MCF 10A (cell line): Measurements from ENCODE around the gene GUK1. TPM values are rescaled to one million over a fixed set of nuclear protein-coding genes. Genes with fewer than 3 reads are reported as not detected.
A peak's percentile ranks its signal among the peaks of the same experiment; 100 is the strongest.

Source experiments
- BruUV-seq: library from RNA; stranded (reverse); fragments of 400-500 nt; replicated peaks from 2 replicates; lab custom pipeline; 2021; lab: Mats Ljungman, UMichigan
- CTCF ChIA-PET: fragments of 300-600 bp; sonication (Branson Sonifier 250); formaldehyde crosslinking; extraction: SDS; loops from one replicate; lab custom pipeline; 2021; ENCODE audit warnings: antibody characterized with exemption, inconsistent platforms; lab: Yijun Ruan, JAX
- POLR2A ChIA-PET: fragments of 300-600, 350-650 bp; sonication (Branson Sonifier 250); formaldehyde crosslinking; extraction: SDS; loops from one replicate; lab custom pipeline; 2020; ENCODE audit warnings: antibody characterized with exemption, inconsistent platforms; lab: Yijun Ruan, JAX
- DNase-seq: peaks from one replicate; pipeline ENCODE4 v3.0.0-alpha.2; 2018; ENCODE audit not compliant: unreplicated experiment
- H3K27ac Mint-ChIP-seq: one replicate; pipeline ENCODE4 v1.8.0; 2022; ENCODE audit warnings: mild to moderate bottlenecking, low read depth, mixed read lengths; ENCODE audit not compliant: unreplicated experiment
- H3K27me3 Mint-ChIP-seq: one replicate; pipeline ENCODE4 v1.8.0; 2022; ENCODE audit warnings: mixed read lengths; ENCODE audit not compliant: insufficient read depth, unreplicated experiment
- H3K36me3 Mint-ChIP-seq: one replicate; pipeline ENCODE4 v1.8.0; 2022; ENCODE audit warnings: mild to moderate bottlenecking, moderate library complexity, mixed read lengths; ENCODE audit not compliant: insufficient read depth, unreplicated experiment
- H3K4me1 Mint-ChIP-seq: one replicate; pipeline ENCODE4 v1.8.0; 2022; ENCODE audit warnings: mixed read lengths; ENCODE audit not compliant: insufficient read depth, unreplicated experiment
- H3K4me3 Mint-ChIP-seq: one replicate; pipeline ENCODE4 v1.8.0; 2022; ENCODE audit warnings: mild to moderate bottlenecking, moderate library complexity, mixed read lengths; ENCODE audit not compliant: unreplicated experiment
- H3K9me3 Mint-ChIP-seq: one replicate; pipeline ENCODE4 v1.8.0; 2022; ENCODE audit warnings: mixed read lengths; ENCODE audit not compliant: unreplicated experiment
- intact Hi-C: fragments of 100-400 bp; cut with micrococcal nuclease; formaldehyde crosslinking; loops from 2 replicates; pipeline ENCODE4 v1.14.1; 2022
- total RNA-seq: library from RNA; stranded (reverse); gene quantifications from 2 replicates; pipeline ENCODE4 v1.2.3, GENCODE V29; 2022
- TF ChIP-seq, protein P1 (sequence below): fragments of 200-600 bp; IDR thresholded peaks from one replicate; pipeline ENCODE4 v1.8.0; 2022; ENCODE audit warnings: antibody characterized with exemption, mild to moderate bottlenecking; ENCODE audit not compliant: unreplicated experiment

GUK1 gene
- total RNA-seq, 1 experiment from 2014 or later, result 495 TPM

DNA sequence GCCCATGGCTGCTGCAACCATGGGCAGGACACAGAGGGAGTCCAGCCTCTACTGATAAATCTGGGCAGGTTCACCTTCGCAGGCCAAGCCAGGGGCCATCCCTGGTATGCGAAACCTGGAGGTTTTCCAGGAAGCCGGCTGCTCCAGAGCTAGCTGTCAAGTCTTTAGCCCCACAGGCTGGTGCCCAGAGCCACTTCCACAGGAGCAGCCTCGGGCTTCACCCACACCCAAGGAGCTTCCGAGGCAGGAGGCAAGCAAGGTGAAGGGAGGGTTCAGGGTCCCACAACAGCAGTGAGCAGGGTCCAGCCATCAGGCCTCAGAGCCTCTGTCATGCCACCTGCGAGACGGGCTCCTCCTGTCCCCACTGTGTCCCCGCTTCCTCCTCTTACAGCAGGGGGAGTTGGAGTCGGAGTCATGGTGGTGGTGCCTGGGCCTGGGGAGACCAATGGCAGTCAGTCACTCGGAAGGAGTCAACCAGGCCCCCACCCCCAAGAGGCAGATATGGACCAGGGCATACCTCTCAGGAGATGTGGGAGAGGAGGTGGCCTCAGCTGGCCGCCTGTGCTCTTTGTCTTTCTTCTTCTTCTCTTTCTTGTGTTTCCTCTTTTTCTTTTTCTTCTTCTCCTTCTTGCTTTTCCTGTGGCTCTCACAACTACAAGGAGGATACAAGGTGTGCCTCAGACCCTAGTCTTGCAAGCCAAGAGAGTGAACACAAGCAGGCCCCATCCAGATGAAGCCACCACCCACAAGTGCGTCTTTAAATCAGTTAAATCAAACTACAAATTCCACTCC, 39.1 kb upstream of the GUK1 start:
- intact Hi-C loops, result loop anchor here (10.0 kb wide), 1 partner anchor 616 kb away; no protein-coding TSS in a partner anchor
- ChIA-PET POLR2A (interaction anchor here (0.6 to 5.6 kb wide), 13 partner anchors 12 to 337 kb away, joined by 3 to 56 read pairs (median 7); partner anchors contain the start of gene ARF1), CTCF (interaction anchor here (0.7 to 4.0 kb wide), 6 partner anchors 14 to 155 kb away, joined by 3 to 26 read pairs (median 4); partner anchors contain the start of gene ARF1)
- Mint-ChIP-seq H3K4me3 (peak overlapping the region; percentile 87), H3K4me1 (peaks cover 33% of the 10 kb centered on the region), H3K9me3 (no peaks in the 10 kb centered on the region), H3K27me3 (no peaks in the 10 kb centered on the region), H3K27ac (peak overlapping the region; percentile 50), H3K36me3 (peaks cover 78% of the 10 kb centered on the region)
- DNase-seq, result peak; percentile 41
- TF ChIP-seq, protein P1, sequence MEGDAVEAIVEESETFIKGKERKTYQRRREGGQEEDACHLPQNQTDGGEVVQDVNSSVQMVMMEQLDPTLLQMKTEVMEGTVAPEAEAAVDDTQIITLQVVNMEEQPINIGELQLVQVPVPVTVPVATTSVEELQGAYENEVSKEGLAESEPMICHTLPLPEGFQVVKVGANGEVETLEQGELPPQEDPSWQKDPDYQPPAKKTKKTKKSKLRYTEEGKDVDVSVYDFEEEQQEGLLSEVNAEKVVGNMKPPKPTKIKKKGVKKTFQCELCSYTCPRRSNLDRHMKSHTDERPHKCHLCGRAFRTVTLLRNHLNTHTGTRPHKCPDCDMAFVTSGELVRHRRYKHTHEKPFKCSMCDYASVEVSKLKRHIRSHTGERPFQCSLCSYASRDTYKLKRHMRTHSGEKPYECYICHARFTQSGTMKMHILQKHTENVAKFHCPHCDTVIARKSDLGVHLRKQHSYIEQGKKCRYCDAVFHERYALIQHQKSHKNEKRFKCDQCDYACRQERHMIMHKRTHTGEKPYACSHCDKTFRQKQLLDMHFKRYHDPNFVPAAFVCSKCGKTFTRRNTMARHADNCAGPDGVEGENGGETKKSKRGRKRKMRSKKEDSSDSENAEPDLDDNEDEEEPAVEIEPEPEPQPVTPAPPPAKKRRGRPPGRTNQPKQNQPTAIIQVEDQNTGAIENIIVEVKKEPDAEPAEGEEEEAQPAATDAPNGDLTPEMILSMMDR, result no peak
- BruUV-seq, result TSS peak; percentile 75

GRCh38 chr1:228101614-228101993, 38.5 kb upstream of the GUK1 start:
- Mint-ChIP-seq H3K36me3 (peaks cover 77% of the 10 kb centered on the region), H3K4me3 (peak overlapping the region; percentile 87), H3K4me1 (peaks cover 32% of the 10 kb centered on the region), H3K27ac (peak overlapping the region; percentile 50), H3K9me3 (no peaks in the 10 kb centered on the region), H3K27me3 (no peaks in the 10 kb centered on the region)
- DNase-seq, result peak; percentile 30
- intact Hi-C loops, result loop anchor here (10.0 kb wide), 1 partner anchor 617 kb away; no protein-coding TSS in a partner anchor
- BruUV-seq, result no TSS peak
- TF ChIP-seq, protein P1, result no peak
- ChIA-PET POLR2A (interaction anchor here (0.6 to 5.6 kb wide), 10 partner anchors 13 to 357 kb away, joined by 3 to 56 read pairs (median 6); partner anchors contain the start of gene ARF1), CTCF (interaction anchor here (0.6 to 3.2 kb wide), 4 partner anchors 14 to 103 kb away, joined by 3 to 12 read pairs (median 6); partner anchors contain the start of genes ARF1 and GJC2)

GRCh38 chr1:228101994-228102790, 37.9 kb upstream of the GUK1 start:
- POLR2A ChIA-PET, result interaction anchor here (0.8 to 5.6 kb wide), 9 partner anchors 13 to 357 kb away, joined by 3 to 56 read pairs (median 7); partner anchors contain the start of gene ARF1
- DNase-seq, result peak; percentile 67
- BruUV-seq, result no TSS peak
- Mint-ChIP-seq H3K4me1 (peaks cover 26% of the 10 kb centered on the region), H3K27me3 (no peaks in the 10 kb centered on the region), H3K9me3 (no peaks in the 10 kb centered on the region), H3K36me3 (peaks cover 77% of the 10 kb centered on the region), H3K27ac (peak overlapping the region; percentile 80), H3K4me3 (peak overlapping the region; percentile 87)
- TF ChIP-seq, protein P1, result peak; percentile 21
- intact Hi-C loops, result loop anchor here (1.0 to 10.0 kb wide), 3 partner anchors 17 to 617 kb away; no protein-coding TSS in a partner anchor
- CTCF ChIA-PET, result interaction anchor here (0.6 to 3.2 kb wide), 4 partner anchors 15 to 103 kb away, joined by 3 to 12 read pairs (median 6); partner anchors contain the start of genes ARF1 and GJC2
